Gastroesophageal sphincter (tissue), 4 donors: ENCODE results near the gene FAM53B. TPM values are rescaled to one million over a fixed set of nuclear protein-coding genes. Genes with fewer than 3 reads are reported as not detected.
A peak's percentile ranks its signal among the peaks of the same experiment; 100 is the strongest.

ENCODE experiments used
- ATAC-seq: fragments of 150-250 bp; one replicate; pipeline ENCODE4 v1.9.1; 2016; ENCODE audit warnings: mild to moderate bottlenecking, moderate library complexity
- H3K27ac ChIP-seq, 4 donors: fragments of 200-600 bp; sonication (generic) in 3 of 4; 1 replicate in 3 of 4; 2 replicates in 1 of 4; pipeline ENCODE4 v1.5.1; 2016 to 2019
- H3K27me3 ChIP-seq: fragments of 200-600 bp; sonication (generic); one replicate; pipeline ENCODE4 v1.5.1; 2019
- H3K36me3 ChIP-seq, 2 donors: fragments of 200-600 bp; sonication (generic); one replicate each; pipeline ENCODE4 v1.5.1; 2019; ENCODE audit warnings: control low read depth in 1 of 2
- H3K4me1 ChIP-seq, 3 donors: fragments of 200-600 bp; sonication (generic); 1 replicate in 2 of 3; 2 replicates in 1 of 3; pipeline ENCODE4 v1.5.1; 2016 to 2019; ENCODE audit warnings: control low read depth in 2 of 3
- H3K4me3 ChIP-seq, 2 donors: fragments of 200-600 bp; sonication (generic); one replicate each; pipeline ENCODE4 v1.5.1; 2019; ENCODE audit warnings: mild to moderate bottlenecking in 1 of 2, moderate library complexity in 1 of 2
- H3K9me3 ChIP-seq, 3 donors: fragments of 200-600 bp; sonication (generic); one replicate each; pipeline ENCODE4 v1.5.1; 2017 to 2019; ENCODE audit warnings: control low read depth in 2 of 3
- EP300 ChIP-seq: sonication (generic); formaldehyde crosslinking; IDR thresholded peaks from one replicate; pipeline ENCODE4 v1.6.1; 2017; ENCODE audit warnings: antibody characterized with exemption, mild to moderate bottlenecking
- POLR2A ChIP-seq, 2 donors: fragments of 450-650 bp; IDR thresholded peaks; one replicate each; pipeline ENCODE4 v1.6.1; 2017; ENCODE audit warnings: antibody characterized with exemption in 2 of 2, mild to moderate bottlenecking in 2 of 2, moderate library complexity in 1 of 2
- POLR2AphosphoS5 ChIP-seq: sonication (generic); formaldehyde crosslinking; IDR thresholded peaks from one replicate; pipeline ENCODE4 v1.6.1; 2017; ENCODE audit warnings: antibody characterized with exemption
- WGBS, 2 donors: methylation state at CpG; one replicate each; pipeline ENCODE4 v1.1.5; 2018; ENCODE audit warnings: low coverage in 1 of 2; 5-methylcytosine and 5-hydroxymethylcytosine counted together
- total RNA-seq, 4 donors: library from RNA; depleted of rRNA; stranded (reverse); fragments of >200 nt; gene quantifications; one replicate each; pipeline ENCODE4 v1.1.0, GENCODE V29; 2016
- TF ChIP-seq, protein P1 (sequence below), 4 experiments: fragments of 200-600 bp in 2 of 4; fragments of 450-650 bp in 2 of 4; sonication (generic) in 1 of 4; IDR thresholded peaks; one replicate each; pipeline ENCODE4 v1.5.1; 2017 to 2019; ENCODE audit warnings: antibody characterized with exemption in 4 of 4, mild to moderate bottlenecking in 2 of 4, moderate library complexity in 2 of 4

The FAM53B gene
- total RNA-seq, 4 donors from 2014 or later: 24.5 to 33.0 (median 30.2) TPM

DNA sequence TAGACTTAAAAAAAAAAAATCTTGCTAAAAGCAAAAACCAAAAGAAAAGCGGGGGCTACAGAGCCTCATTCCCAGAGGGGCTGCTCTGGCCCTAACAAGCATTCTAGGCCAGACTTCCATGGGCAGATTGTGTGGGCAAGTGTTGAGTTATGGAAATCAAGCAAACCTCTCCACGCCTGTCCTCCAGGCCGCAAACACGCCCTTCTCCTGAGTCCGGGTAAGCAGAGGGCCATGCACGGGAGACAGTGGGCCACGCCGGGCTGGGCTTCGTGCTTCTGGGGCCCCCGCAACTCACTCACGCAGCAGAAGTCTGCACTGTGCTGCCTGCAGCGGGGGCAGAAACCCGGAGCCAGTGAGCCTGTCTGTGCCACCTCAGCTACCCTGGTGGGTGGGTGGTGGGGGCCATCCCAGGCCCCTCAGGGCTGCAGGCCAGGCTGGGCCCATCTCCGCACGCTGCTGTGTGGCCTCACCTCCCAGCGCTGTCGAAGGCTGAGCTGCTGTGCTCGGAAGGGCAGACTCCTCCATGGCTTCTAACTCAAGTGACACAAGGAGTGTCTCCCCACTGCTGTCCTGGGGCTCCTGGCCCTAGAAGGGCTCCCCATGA is 125.6 kb downstream of the FAM53B start:
- peaks cover 0 to 27% (median 0%) of the 10 kb centered on the region in 3 donors for H3K4me1 ChIP-seq
- 100% methylated on average over 1 of the region's 18 CpGs; no CpG with 5 or more reads in 1 of the 2 donors for WGBS, 2 donors
- H3K9me3 ChIP-seq: no peaks in the 10 kb centered on the region
- H3K36me3 ChIP-seq: peaks cover 0 to 54% of the 10 kb centered on the region in 2 donors
- no peak for TF ChIP-seq POLR2A (IDR thresholded peaks at IDR 0.05)
- H3K27me3 ChIP-seq: no peaks in the 10 kb centered on the region
- H3K27ac ChIP-seq: no peak overlapping the region
- H3K4me3 ChIP-seq: no peak overlapping the region
- ATAC-seq: no peak

DNA sequence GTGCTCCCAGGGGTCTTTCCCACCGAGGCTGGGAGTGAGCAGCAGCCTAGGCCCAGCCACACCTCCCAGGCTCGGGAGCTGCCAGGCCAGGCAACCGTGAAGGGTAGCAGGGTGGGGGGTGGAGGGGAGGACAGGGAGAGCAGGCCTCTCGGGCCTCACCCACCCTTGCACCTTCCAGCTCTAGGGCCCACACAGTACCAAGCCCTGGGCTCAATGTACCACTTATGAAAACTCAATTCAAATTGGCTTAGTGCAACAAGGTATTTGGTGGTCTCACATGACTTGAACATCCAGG is 127.4 kb downstream of the FAM53B start:
- WGBS, 2 donors: no CpG with 5 or more reads among the region's 4 CpGs
- H3K4me1 ChIP-seq: peaks cover 0 to 34% (median 10%) of the 10 kb centered on the region in 3 donors
- H3K27me3 ChIP-seq: no peaks in the 10 kb centered on the region
- no peaks in the 10 kb centered on the region for H3K9me3 ChIP-seq
- TF ChIP-seq EP300 (no peak), POLR2AphosphoS5 (no peak), POLR2A (IDR thresholded peaks at IDR 0.05) (no peak)
- TF ChIP-seq, protein P1, sequence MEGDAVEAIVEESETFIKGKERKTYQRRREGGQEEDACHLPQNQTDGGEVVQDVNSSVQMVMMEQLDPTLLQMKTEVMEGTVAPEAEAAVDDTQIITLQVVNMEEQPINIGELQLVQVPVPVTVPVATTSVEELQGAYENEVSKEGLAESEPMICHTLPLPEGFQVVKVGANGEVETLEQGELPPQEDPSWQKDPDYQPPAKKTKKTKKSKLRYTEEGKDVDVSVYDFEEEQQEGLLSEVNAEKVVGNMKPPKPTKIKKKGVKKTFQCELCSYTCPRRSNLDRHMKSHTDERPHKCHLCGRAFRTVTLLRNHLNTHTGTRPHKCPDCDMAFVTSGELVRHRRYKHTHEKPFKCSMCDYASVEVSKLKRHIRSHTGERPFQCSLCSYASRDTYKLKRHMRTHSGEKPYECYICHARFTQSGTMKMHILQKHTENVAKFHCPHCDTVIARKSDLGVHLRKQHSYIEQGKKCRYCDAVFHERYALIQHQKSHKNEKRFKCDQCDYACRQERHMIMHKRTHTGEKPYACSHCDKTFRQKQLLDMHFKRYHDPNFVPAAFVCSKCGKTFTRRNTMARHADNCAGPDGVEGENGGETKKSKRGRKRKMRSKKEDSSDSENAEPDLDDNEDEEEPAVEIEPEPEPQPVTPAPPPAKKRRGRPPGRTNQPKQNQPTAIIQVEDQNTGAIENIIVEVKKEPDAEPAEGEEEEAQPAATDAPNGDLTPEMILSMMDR (IDR thresholded peaks at IDR 0.05): no peak
- no peak overlapping the region for H3K27ac ChIP-seq
- ATAC-seq: no peak
- H3K4me3 ChIP-seq: no peak overlapping the region
- H3K36me3 ChIP-seq: peaks cover 0 to 36% of the 10 kb centered on the region in 2 donors

DNA sequence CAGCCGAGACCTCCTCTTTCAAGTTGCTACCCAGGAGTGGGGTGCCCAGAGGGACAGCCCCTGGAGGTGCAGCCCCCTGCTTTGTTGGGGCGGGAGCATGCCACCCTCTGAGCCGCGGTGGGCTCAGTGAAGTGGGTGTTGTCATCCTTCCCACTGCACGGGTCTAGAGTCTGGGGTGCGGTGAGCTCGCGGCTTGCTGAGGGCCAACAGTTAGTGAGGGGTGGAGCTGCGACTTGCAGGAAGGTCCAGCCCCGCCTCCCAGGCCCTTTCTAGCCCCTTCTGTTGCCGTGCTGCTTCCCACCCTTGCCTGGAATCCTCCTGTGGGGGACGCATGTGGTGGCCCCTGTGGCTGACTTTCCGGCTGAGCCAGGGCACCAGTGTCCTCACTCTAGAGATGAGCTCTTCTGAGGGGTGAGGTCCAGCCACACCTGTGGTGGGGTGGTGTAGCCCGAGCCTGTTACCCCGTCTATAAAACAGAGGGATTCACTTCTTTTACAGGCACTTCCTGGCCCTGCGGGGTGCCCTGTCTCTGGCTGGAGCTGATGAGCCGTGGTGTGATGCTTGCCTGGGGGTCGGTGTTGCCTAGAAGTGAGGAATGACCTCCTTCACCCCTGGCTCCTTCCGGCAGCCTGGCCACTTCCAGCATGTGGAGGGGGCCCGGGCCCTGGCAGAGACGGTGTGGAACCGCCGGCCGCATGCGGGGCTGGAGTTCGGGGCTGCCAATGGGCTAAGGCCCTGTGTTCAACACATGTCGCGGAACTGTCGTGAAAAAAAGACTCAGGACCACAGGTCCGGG is 127.9 kb downstream of the FAM53B start:
- H3K4me1 ChIP-seq: peaks cover 0 to 32% (median 10%) of the 10 kb centered on the region in 3 donors
- WGBS, 2 donors: 93% methylated on average over 3 of the region's 30 CpGs; no CpG with 5 or more reads in 1 of the 2 donors
- H3K9me3 ChIP-seq: no peaks in the 10 kb centered on the region
- no peaks in the 10 kb centered on the region for H3K27me3 ChIP-seq
- H3K27ac ChIP-seq: no peak overlapping the region
- TF ChIP-seq POLR2AphosphoS5 (no peak), EP300 (no peak), POLR2A (IDR thresholded peaks at IDR 0.05) (no peak)
- TF ChIP-seq, protein P1 (IDR thresholded peaks at IDR 0.05): no peak
- no peak overlapping the region for H3K4me3 ChIP-seq
- peaks cover 0 to 35% of the 10 kb centered on the region in 2 donors for H3K36me3 ChIP-seq
- ATAC-seq: no peak

DNA sequence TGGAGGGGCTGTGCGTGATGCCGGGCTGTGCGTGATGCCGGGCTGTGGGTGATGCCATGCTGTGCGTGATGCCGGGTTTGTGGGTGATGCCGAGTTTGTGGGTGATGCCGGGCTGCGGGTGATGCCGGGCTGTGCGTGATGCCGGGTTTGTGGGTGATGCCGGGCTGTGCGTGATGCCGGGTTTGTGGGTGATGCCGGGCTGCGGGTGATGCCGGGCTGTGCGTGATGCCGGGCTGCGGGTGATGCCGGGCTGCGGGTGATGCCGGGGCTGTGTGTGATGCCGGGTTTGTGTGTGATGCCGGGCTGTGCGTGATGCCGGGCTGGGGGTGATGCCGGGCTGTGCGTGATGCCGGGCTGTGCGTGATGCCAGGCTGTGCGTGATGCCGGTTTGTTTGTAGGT is 128.9 kb downstream of the FAM53B start:
- H3K4me1 ChIP-seq: peaks cover 0 to 28% (median 10%) of the 10 kb centered on the region in 3 donors
- no peaks in the 10 kb centered on the region for H3K9me3 ChIP-seq
- H3K36me3 ChIP-seq: peaks cover 0 to 35% of the 10 kb centered on the region in 2 donors
- TF ChIP-seq POLR2A (IDR thresholded peaks at IDR 0.05) (no peak), POLR2AphosphoS5 (no peak), EP300 (no peak)
- TF ChIP-seq, protein P1 (IDR thresholded peaks at IDR 0.05): no peak
- no peak for ATAC-seq
- H3K27me3 ChIP-seq: no peaks in the 10 kb centered on the region
- WGBS, 2 donors: 94 to 98% methylated on average over 7 to 20 of the region's 34 CpGs
- H3K4me3 ChIP-seq: no peak overlapping the region
- H3K27ac ChIP-seq: no peak overlapping the region

DNA sequence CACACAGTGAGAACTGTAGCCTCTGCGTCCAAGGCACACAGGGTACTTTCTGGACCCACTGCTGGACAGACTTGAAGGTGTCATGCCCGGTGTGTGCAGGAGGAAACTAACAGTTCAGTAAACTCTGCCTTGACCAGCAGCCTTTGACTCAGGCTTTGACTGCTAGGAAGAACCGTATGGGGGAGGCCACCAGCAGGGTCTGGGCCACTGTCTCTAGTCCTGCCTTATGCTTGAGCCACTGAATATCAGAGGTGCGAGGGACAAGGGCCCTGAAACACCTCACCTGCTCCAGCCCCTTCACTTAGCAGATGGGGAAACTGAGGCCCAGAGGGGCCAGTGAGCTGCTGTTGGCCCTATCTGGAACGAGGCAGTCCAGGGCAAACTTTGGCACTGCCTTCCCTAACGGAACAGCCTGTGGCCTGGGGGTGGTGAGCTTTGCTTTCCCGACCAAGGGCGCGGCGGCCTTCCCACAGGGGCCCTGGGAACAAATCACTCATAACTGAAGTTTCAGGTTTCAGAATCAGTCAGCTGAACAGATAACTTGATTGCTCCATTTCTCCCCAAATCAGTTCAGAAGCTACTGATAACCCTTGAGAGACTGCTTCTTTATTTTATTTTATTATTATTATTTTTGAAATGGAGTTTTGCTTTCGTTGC is 130.0 kb downstream of the FAM53B start:
- WGBS, 2 donors: 86% methylated on average over 5 of the region's 11 CpGs; no CpG with 5 or more reads in 1 of the 2 donors

More for the DNA sequence above, 130.0 kb downstream of the FAM53B start:
- no peak for TF ChIP-seq POLR2A (IDR thresholded peaks at IDR 0.05)
- Histone ChIP-seq H3K9me3 (no peaks in the 10 kb centered on the region), H3K27ac (peak overlapping the region in 2 of 4 donors; percentile 43 to 63), H3K36me3 (peaks cover 0 to 32% of the 10 kb centered on the region in 2 donors), H3K4me1 (peaks cover 0 to 28% (median 10%) of the 10 kb centered on the region in 3 donors), H3K4me3 (no peak overlapping the region), H3K27me3 (no peaks in the 10 kb centered on the region)
- ATAC-seq: no peak
